Stimulated activated naive CD8-positive, alpha-beta T cell treated with anti-CD3 and anti-CD28 coated beads, Interleukin-15, Interleukin-2, amounts not matched to agents 100 ng/mL and 50 ng/mL, for 24 hours (primary cell): ENCODE data around the gene CCDC134.
A peak's percentile ranks its signal among the peaks of the same experiment; 100 is the strongest.
"Not testable (repeated sequence)": the region's sequence is repeated elsewhere in the genome, so short reads cannot be mapped to it uniquely, and the experiment has no call there.

ENCODE experiments used
- H3K27ac Mint-ChIP-seq: one replicate; pipeline ENCODE4 v1.8.0; 2021; ENCODE audit warnings: mild to moderate bottlenecking, mixed read lengths
- H3K27me3 Mint-ChIP-seq: one replicate; pipeline ENCODE4 v1.8.0; 2021; ENCODE audit warnings: mixed read lengths
- H3K36me3 Mint-ChIP-seq: one replicate; pipeline ENCODE4 v1.8.0; 2021; ENCODE audit warnings: low read depth, mixed read lengths
- H3K4me1 Mint-ChIP-seq: one replicate; pipeline ENCODE4 v1.8.0; 2021; ENCODE audit warnings: low read depth, mixed read lengths
- H3K4me3 Mint-ChIP-seq: one replicate; pipeline ENCODE4 v1.8.0; 2021; ENCODE audit warnings: mild to moderate bottlenecking, mixed read lengths
- H3K9me3 Mint-ChIP-seq: one replicate; pipeline ENCODE4 v1.8.0; 2021; ENCODE audit warnings: mixed read lengths

CCDC134 gene

GRCh38 chr22:41862530-41863266 is 62.2 kb downstream of the CCDC134 start:
- no peaks in the 10 kb centered on the region for H3K9me3 Mint-ChIP-seq
- peaks cover 85% of the 10 kb centered on the region for H3K4me1 Mint-ChIP-seq
- peaks cover 23% of the 10 kb centered on the region for H3K36me3 Mint-ChIP-seq
- H3K27me3 Mint-ChIP-seq: no peaks in the 10 kb centered on the region
- H3K27ac Mint-ChIP-seq: peak overlapping the region; percentile 98
- H3K4me3 Mint-ChIP-seq: peak overlapping the region; percentile 77

GRCh38 chr22:41863472-41863871 is 63.0 kb downstream of the CCDC134 start:
- H3K36me3 Mint-ChIP-seq: peaks cover 27% of the 10 kb centered on the region

GRCh38 chr22:41868556-41868955 is 68.1 kb downstream of the CCDC134 start:
- H3K4me1 Mint-ChIP-seq: peaks cover 56% of the 10 kb centered on the region
- H3K36me3 Mint-ChIP-seq: peaks cover 61% of the 10 kb centered on the region
- no peaks in the 10 kb centered on the region for H3K9me3 Mint-ChIP-seq
- no peaks in the 10 kb centered on the region for H3K27me3 Mint-ChIP-seq
- no peak overlapping the region for H3K27ac Mint-ChIP-seq
- no peak overlapping the region for H3K4me3 Mint-ChIP-seq

More at GRCh38 chr22:41863472-41863871, 63.0 kb downstream of the CCDC134 start:
- H3K27me3 Mint-ChIP-seq: no peaks in the 10 kb centered on the region
- no peaks in the 10 kb centered on the region for H3K9me3 Mint-ChIP-seq
- H3K4me1 Mint-ChIP-seq: peaks cover 78% of the 10 kb centered on the region
- H3K27ac Mint-ChIP-seq: peak overlapping the region; percentile 98
- peak overlapping the region; percentile 77 for H3K4me3 Mint-ChIP-seq

- H3K36me3 Mint-ChIP-seq: peaks cover 67% of the 10 kb centered on the region
- not testable (repeated sequence) for H3K4me3 Mint-ChIP-seq, H3K27ac Mint-ChIP-seq, H3K9me3 Mint-ChIP-seq, H3K27me3 Mint-ChIP-seq
- peaks cover 61% of the 10 kb centered on the region for H3K4me1 Mint-ChIP-seq
These were observed 69.6 kb downstream of the CCDC134 start for GRCh38 chr22:41870081-41870480.

GRCh38 chr22:41870786-41871185 is 70.3 kb downstream of the CCDC134 start:
- Mint-ChIP-seq H3K9me3 (no peaks in the 10 kb centered on the region), H3K4me1 (peaks cover 61% of the 10 kb centered on the region), H3K27ac (no peak overlapping the region), H3K27me3 (no peaks in the 10 kb centered on the region), H3K4me3 (no peak overlapping the region), H3K36me3 (peaks cover 72% of the 10 kb centered on the region)

- Mint-ChIP-seq H3K4me3 (peak overlapping the region; percentile 66), H3K36me3 (peaks cover 71% of the 10 kb centered on the region), H3K4me1 (peaks cover 74% of the 10 kb centered on the region), H3K27me3 (no peaks in the 10 kb centered on the region), H3K9me3 (no peaks in the 10 kb centered on the region), H3K27ac (peak overlapping the region; percentile 96)
These were observed 72.9 kb downstream of the CCDC134 start for GRCh38 chr22:41873391-41873790.

GRCh38 chr22:41874090-41874489 is 73.6 kb downstream of the CCDC134 start:
- Mint-ChIP-seq H3K9me3 (no peaks in the 10 kb centered on the region), H3K27me3 (no peaks in the 10 kb centered on the region), H3K4me3 (peak overlapping the region; percentile 66), H3K27ac (peak overlapping the region; percentile 96), H3K4me1 (peaks cover 74% of the 10 kb centered on the region), H3K36me3 (peaks cover 70% of the 10 kb centered on the region)

GRCh38 chr22:41875531-41876270 is 75.2 kb downstream of the CCDC134 start:
- Mint-ChIP-seq H3K9me3 (no peaks in the 10 kb centered on the region), H3K4me3 (peak overlapping the region; percentile 51)

More at GRCh38 chr22:41875531-41876270, 75.2 kb downstream of the CCDC134 start:
- peaks cover 74% of the 10 kb centered on the region for H3K4me1 Mint-ChIP-seq
- H3K27ac Mint-ChIP-seq: peak overlapping the region; percentile 70
- no peaks in the 10 kb centered on the region for H3K27me3 Mint-ChIP-seq
- H3K36me3 Mint-ChIP-seq: peaks cover 73% of the 10 kb centered on the region
